Smooth muscle cell (in vitro differentiated cells): ENCODE measurements around the gene CBX6. TPM values are rescaled to one million over a fixed set of nuclear protein-coding genes. Genes with fewer than 3 reads are reported as not detected.
A peak's percentile ranks its signal among the peaks of the same experiment; 100 is the strongest.

Source experiments
- DNase-seq: peaks from one replicate; lab custom pipeline; 2025; ENCODE audit not compliant: unreplicated experiment; lab: John Stamatoyannopoulos, UW
- H2AFZ ChIP-seq: fragments of 200-600 bp; sonication (generic); 2 replicates; pipeline ENCODE4 v1.6.0; 2016; ENCODE audit warnings: antibody characterized with exemption, low read depth, mild to moderate bottlenecking
- H3F3A ChIP-seq: fragments of 200-600 bp; sonication (generic); 2 replicates; pipeline ENCODE4 v1.6.0; 2017; ENCODE audit warnings: antibody characterized with exemption, low read depth
- H3K27ac ChIP-seq: fragments of 200-600 bp; sonication (generic); 2 replicates; pipeline ENCODE4 v1.5.1; 2016; ENCODE audit warnings: low read depth, mild to moderate bottlenecking
- H3K27me3 ChIP-seq: fragments of 200-600 bp; sonication (generic); 2 replicates; pipeline ENCODE4 v1.6.1; 2016; ENCODE audit warnings: low read depth, mild to moderate bottlenecking
- H3K36me3 ChIP-seq: fragments of 200-600 bp; sonication (generic); 2 replicates; pipeline ENCODE4 v1.5.1; 2016; ENCODE audit warnings: low read depth
- H3K4me1 ChIP-seq: fragments of 200-600 bp; sonication (generic); 2 replicates; pipeline ENCODE4 v1.5.1; 2016; ENCODE audit warnings: low read depth
- H3K4me2 ChIP-seq: fragments of 200-600 bp; sonication (generic); 2 replicates; pipeline ENCODE4 v1.6.0; 2016; ENCODE audit warnings: mild to moderate bottlenecking
- H3K4me3 ChIP-seq: fragments of 200-600 bp; sonication (generic); 2 replicates; pipeline ENCODE4 v1.5.1; 2016; ENCODE audit warnings: mild to moderate bottlenecking
- H3K79me2 ChIP-seq: fragments of 200-600 bp; sonication (generic); 2 replicates; pipeline ENCODE4 v1.6.0; 2016; ENCODE audit warnings: low read depth, mild to moderate bottlenecking
- H3K9ac ChIP-seq: fragments of 200-600 bp; sonication (generic); 2 replicates; pipeline ENCODE4 v1.6.0; 2016; ENCODE audit warnings: low read depth
- H3K9me3 ChIP-seq: fragments of 200-600 bp; sonication (generic); replicated peaks from 2 replicates; pipeline ENCODE4 v1.5.1; 2016; ENCODE audit warnings: low read depth
- H4K20me1 ChIP-seq: fragments of 200-600 bp; sonication (generic); 2 replicates; pipeline ENCODE4 v1.6.0; 2016; ENCODE audit warnings: low read depth
- CTCF ChIP-seq: fragments of 200-600 bp; sonication (generic); IDR thresholded peaks from 2 replicates; pipeline ENCODE4 v1.5.1; 2017; ENCODE audit warnings: borderline replicate concordance, mild to moderate bottlenecking, antibody characterized with exemption; ENCODE audit not compliant: insufficient read depth, poor library complexity, severe bottlenecking
- WGBS: methylation state at CpG from one replicate; pipeline ENCODE4 v1.1.7; 2016; ENCODE audit warnings: low lambda C conversion rate; 5-methylcytosine and 5-hydroxymethylcytosine counted together
- polyA plus RNA-seq: library from polyadenylated mRNA; unstranded; fragments of >200 nt; fragmentation: Nextera tagmentation; extraction: Ambion mirVana; gene quantifications from 2 replicates; pipeline ENCODE4 v1.2.1, GENCODE V29; 2016
- total RNA-seq: library from RNA; depleted of rRNA; stranded (reverse); fragments of >200 nt; gene quantifications from 2 replicates; pipeline ENCODE4 v1.2.3, GENCODE V29; 2014

The CBX6 gene
- total and polyA plus RNA-seq, 2 experiments from 2014 or later, result 11.6 to 23.9 TPM

DNA sequence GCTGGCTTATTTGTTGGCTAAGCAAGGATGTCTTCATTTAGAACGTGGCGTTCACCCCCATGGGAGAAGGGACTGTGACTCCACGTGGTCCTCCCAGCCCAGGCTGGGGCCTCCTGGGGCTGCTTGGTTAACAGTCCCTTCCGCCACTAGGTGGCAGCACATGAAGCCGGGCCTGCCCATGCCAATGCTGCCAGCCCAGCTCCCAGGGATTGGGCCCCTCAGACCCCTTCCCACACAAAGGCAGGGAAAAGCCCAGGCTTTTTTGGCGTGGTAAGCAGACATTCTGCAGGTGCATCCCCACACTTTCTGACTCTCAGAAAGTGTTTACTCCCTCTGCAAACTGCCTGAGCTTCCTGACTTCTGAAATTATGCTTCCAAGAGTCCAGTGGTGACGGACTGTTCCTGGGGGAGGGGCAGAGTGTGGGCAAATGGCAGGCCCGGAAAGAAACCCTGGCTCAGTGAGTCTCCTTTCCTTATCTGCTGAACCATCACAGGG lies 3.1 kb downstream of the CBX6 start:
- H3F3A ChIP-seq, result peaks cover 4% of the 10 kb centered on the region
- no peak overlapping the region for H3K4me3 ChIP-seq
- H3K36me3 ChIP-seq, result no peaks in the 10 kb centered on the region
- peak; percentile 83 for TF ChIP-seq CTCF
- H3K4me2 ChIP-seq, result no peak overlapping the region
- peak; percentile 60 for DNase-seq
- no peak overlapping the region for H3K9ac ChIP-seq
- H2AFZ ChIP-seq, result no peak overlapping the region
- no peaks in the 10 kb centered on the region for H3K27me3 ChIP-seq
- WGBS, result 26% methylated on average over 8 of the region's 8 CpGs
- peaks cover 15% of the 10 kb centered on the region for H3K4me1 ChIP-seq
- H3K27ac ChIP-seq, result no peak overlapping the region
- H4K20me1 ChIP-seq, result peaks cover 62% of the 10 kb centered on the region
- peaks cover 4% of the 10 kb centered on the region for H3K79me2 ChIP-seq
- H3K9me3 ChIP-seq, result no peaks in the 10 kb centered on the region

- TF ChIP-seq CTCF, result no peak
Measured at GRCh38 chr22:38868286-38868721, 3.7 kb downstream of the CBX6 start.

GRCh38 chr22:38867471-38868285 lies 4.3 kb downstream of the CBX6 start:
- Histone ChIP-seq H3K4me2 (no peak overlapping the region), H3K4me1 (peaks cover 9% of the 10 kb centered on the region), H3K9me3 (no peaks in the 10 kb centered on the region), H3K27me3 (no peaks in the 10 kb centered on the region), H2AFZ (no peak overlapping the region), H3K4me3 (no peak overlapping the region), H3K36me3 (no peaks in the 10 kb centered on the region), H4K20me1 (peaks cover 74% of the 10 kb centered on the region), H3K79me2 (peaks cover 4% of the 10 kb centered on the region), H3F3A (peaks cover 4% of the 10 kb centered on the region), H3K9ac (no peak overlapping the region), H3K27ac (no peak overlapping the region)
- no peak for TF ChIP-seq CTCF
- 95% methylated on average over 18 of the region's 18 CpGs for WGBS
- no peak for DNase-seq

More at GRCh38 chr22:38868286-38868721, 3.7 kb downstream of the CBX6 start:
- no peak overlapping the region for H3K4me3 ChIP-seq
- WGBS, result 97% methylated on average over 8 of the region's 8 CpGs
- no peak overlapping the region for H3K9ac ChIP-seq
- no peak overlapping the region for H2AFZ ChIP-seq
- peaks cover 4% of the 10 kb centered on the region for H3F3A ChIP-seq
- H3K4me2 ChIP-seq, result no peak overlapping the region
- peaks cover 4% of the 10 kb centered on the region for H3K79me2 ChIP-seq
- no peaks in the 10 kb centered on the region for H3K9me3 ChIP-seq
- peaks cover 69% of the 10 kb centered on the region for H4K20me1 ChIP-seq
- no peaks in the 10 kb centered on the region for H3K27me3 ChIP-seq
- no peak overlapping the region for H3K27ac ChIP-seq
- no peaks in the 10 kb centered on the region for H3K36me3 ChIP-seq
- peaks cover 10% of the 10 kb centered on the region for H3K4me1 ChIP-seq
- DNase-seq, result no peak

DNA sequence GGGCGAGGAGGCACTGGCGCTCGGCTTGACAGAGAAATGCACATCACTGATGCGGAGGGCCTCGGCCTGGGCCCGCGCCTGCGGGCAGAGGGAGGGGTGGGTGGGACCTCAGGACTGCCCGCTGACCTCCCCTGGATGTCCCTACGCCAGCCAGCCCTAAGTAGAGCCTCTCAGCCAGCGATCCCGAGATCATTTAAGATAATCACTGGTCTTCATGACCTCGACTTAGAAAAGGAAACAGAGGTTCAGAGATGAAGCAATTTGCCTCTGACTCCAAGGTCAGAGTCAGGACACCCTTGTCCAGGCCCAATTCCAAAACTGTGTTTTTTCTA lies 4.9 kb downstream of the CBX6 start:
- H3F3A ChIP-seq, result peaks cover 4% of the 10 kb centered on the region

More for the DNA sequence above, 4.9 kb downstream of the CBX6 start:
- no peak for TF ChIP-seq CTCF
- no peak overlapping the region for H3K4me3 ChIP-seq
- no peaks in the 10 kb centered on the region for H3K36me3 ChIP-seq
- H3K4me2 ChIP-seq, result no peak overlapping the region
- H3K9ac ChIP-seq, result no peak overlapping the region
- no peak overlapping the region for H2AFZ ChIP-seq
- no peaks in the 10 kb centered on the region for H3K9me3 ChIP-seq
- DNase-seq, result no peak
- H3K79me2 ChIP-seq, result peaks cover 4% of the 10 kb centered on the region
- 43% methylated on average over 8 of the region's 13 CpGs for WGBS
- H3K27me3 ChIP-seq, result no peaks in the 10 kb centered on the region
- H4K20me1 ChIP-seq, result peaks cover 78% of the 10 kb centered on the region
- peaks cover 9% of the 10 kb centered on the region for H3K4me1 ChIP-seq
- no peak overlapping the region for H3K27ac ChIP-seq
